ENCODE measurements around the gene ZNF215. TPM values are rescaled to one million over a fixed set of nuclear protein-coding genes. Genes with fewer than 3 reads are reported as not detected.

Gene ZNF215
- total and polyA plus RNA-seq, 2 of the 8 experiments (the other 6 are each of a cell fraction or from before 2014, with no cell fraction given): 6.4 to 17.9 TPM

- TF ChIP-seq SAP30 (IDR thresholded peaks at IDR 0.05; ENCODE audit: insufficient read depth, insufficient replicate concordance, low read length) (no peak), MAX (IDR thresholded peaks at IDR 0.05) (no peak)
Measured at GRCh38 chr11:6911948-6912347, 14.3 kb upstream of the ZNF215 start (continued).

Measured in H1 (cell line).